Fibroblast of peridontal ligament (primary cell): Measurements from ENCODE around the gene IFITM2.
A peak's percentile ranks its signal among the peaks of the same experiment; 100 is the strongest.

Experiments used
- DNase-seq: peaks from one replicate; pipeline ENCODE4 v3.0.0-alpha.2; 2010; ENCODE audit errors: extremely low read depth

The IFITM2 gene

GRCh38 chr11:293271-293851, 14.3 kb upstream of the IFITM2 start:
- no peak for DNase-seq

- DNase-seq = no peak
Measured at GRCh38 chr11:293852-294661, 13.6 kb upstream of the IFITM2 start.

GRCh38 chr11:294780-295179, 12.8 kb upstream of the IFITM2 start:
- no peak for DNase-seq

- no peak for DNase-seq
Measured at GRCh38 chr11:295351-296170, 12.1 kb upstream of the IFITM2 start.

DNA sequence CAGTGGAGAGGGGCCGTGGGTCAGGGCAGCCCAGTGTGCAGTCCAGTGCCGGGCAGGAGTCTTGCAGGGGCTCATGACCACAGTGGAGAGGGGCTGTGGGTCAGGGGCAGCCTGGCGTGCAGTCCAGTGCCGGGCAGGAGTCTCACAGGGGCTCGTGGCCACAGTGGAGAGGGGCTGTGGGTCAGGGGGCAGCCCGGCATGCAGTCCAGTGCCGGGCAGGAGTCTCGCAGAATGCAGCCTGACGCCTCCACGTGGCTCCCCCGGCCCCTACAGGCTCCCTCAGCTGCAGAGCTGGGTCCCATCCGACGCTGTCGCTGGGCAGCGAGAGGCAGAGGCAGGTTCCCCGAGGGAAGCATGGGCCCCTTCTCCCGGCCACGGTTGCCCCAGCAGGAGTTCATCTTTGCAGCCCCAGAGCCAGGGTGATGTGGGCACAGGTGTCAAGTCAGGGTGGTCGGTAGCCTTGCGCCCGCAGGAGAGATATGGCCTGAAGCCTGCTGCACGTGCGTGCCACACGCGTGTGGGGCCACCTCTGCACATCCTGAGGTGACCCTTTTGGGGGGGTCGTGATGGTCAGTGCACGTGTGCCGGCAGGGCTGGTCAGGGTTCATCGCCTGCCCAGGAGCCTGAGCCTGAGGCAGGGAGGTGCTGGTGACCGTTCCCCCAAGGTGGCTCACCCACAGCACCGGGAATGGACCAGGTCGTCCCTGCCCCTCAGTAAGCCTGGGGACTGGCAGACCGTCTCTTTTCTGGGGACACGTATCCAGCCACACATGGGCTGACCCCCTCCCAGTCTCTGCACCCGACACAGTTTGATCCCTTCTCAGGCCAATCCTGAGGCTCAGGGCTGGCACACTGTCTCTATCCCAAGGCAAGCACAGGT, 11.2 kb upstream of the IFITM2 start:
- no peak for DNase-seq

DNA sequence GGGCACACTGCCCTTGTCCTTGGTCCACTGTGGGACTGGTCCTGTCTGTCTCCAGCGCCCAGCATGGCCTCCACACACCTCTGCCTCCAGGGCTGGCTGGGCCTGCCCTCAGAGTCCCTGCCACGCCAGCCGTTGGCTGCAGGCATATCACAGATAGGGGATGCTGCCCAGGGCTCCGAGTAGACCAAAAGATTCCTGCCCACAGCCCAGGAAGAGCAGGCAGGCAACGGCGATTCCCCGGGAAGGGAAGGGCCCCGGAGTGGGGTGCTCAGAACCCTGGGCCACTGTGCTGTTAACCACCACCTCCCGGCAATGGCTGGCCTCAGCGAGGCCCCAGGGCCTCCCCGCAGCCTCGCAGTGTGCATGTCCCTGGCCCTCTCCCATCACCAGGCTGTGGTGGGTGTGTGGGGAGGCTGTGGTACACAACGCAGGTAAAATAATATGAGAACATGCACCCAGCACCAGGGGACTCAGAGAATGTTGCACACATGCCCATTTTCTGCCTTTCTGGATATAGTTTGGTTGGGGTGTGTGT, 10.5 kb upstream of the IFITM2 start:
- DNase-seq = no peak

GRCh38 chr11:297586-298405, 9.8 kb upstream of the IFITM2 start:
- DNase-seq = peak; percentile 60

DNA sequence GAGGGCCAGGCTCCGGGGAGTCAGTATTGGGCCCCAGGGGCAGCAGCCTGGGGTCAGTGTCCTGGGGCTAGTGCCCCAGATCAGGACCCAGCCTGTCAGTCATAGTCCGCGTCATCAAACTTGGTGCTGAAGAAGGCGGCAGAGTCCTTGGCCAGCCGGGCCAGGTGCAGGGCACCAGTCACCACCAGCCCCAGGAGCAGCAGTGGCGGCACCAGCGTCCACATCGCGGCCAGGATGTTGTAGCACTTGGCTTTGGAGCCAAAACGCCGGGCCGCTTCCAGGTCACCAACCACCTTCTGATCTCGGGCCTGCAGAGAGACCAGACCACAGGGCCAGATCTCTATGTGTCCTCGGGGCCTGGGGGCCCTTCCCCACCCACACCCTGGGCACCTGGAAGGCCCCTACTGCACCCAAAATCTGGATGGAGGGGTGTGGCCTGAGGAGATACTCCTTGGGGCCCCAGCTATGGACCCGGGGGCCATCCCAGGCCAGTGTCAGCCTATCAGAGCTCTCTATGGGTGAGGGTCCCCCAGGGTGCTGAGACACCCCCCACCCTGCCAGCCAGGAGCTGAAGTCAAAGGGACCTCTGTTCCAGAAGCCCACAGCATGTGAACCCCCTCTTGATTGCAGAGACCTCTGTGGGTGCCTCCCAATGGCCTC, 9.1 kb upstream of the IFITM2 start:
- DNase-seq = no peak

- no peak for DNase-seq
Measured at GRCh38 chr11:299081-299891, 8.3 kb upstream of the IFITM2 start, which contains the start of gene IFITM5. Gene IFITM5 (minus strand): TSS chr11:299526. CDS start chr11:299490, 36 bp downstream.

DNA sequence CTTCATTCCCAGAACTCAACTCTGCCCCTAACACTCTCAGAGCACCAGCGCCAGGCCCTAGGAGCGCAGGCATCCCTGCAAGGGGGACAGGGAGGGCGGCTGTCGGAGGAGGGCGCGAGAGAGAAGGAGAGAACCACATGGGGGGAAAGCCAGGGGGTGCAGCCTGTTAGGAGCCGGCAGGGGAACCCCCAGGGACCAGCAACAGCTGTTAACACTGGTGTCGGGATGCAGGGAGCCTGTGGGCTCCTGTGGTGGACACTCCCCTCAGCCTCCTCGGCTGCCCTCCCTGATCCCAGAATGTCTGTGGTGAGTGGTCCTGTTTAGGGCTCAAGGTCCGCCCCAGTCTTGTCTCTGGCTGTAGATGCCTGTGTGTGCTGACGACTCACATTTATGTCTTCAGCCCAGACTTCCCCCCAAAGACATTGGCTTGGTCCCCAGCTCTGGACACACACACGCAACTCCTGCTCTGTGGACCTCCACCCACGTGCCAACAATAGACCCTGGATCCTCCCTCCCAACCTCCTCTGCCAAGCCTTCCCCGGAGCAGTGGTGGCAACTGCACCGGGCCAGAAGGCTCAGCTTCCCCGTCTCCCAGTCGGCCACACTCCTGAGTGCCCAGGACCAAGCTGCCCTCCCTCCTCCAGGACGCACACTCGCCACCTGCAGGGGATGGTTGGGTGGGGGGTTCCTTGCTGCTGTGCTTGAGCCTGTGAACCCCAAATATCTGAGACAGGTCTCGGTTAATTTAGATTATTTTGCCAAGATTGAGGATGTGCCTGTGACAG, 7.5 kb upstream of the IFITM2 start:
- DNase-seq = no peak

DNA sequence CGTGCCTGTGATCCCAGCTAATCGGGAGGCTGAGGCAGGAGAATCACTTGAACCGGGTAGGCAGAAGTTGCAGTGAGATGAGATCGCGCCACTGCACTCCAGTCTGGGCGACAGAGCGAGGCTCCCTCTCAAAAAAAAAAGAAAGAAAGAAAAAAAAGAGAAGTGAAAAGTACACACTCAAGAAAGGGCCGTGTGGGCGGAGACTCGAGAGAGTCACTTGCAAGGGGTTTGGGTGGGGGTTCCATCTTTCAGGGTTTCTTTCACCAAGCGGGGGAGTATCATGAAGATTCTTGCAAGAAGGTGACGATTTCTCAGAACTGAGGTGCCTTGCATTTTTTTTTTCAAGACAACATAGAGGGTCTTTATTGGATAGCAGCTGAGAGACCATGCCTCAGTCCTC, 4.3 kb upstream of the IFITM2 start:
- no peak for DNase-seq

DNA sequence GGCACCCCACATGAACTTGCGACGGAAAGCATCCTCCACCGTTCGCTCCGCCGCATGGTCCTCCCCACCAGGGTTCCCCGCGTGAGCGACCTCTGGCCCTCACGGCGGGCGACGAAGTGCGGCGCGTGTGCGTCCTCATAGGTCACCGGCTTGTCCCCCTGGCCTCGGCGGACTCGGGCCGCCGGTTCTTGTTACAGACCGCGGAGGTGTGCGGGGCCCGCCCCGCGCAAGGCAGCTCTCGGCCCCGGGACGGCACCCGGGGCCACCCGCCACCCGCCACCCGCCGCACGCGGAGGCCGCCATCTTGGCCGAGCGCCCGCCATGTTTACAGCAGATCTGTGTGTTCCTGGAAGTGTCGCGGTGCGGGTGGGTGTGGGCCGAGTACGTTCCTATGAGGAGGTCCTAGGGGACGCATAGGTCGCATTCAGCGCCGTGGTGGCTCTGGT, 3.5 kb upstream of the IFITM2 start:
- no peak for DNase-seq

DNA sequence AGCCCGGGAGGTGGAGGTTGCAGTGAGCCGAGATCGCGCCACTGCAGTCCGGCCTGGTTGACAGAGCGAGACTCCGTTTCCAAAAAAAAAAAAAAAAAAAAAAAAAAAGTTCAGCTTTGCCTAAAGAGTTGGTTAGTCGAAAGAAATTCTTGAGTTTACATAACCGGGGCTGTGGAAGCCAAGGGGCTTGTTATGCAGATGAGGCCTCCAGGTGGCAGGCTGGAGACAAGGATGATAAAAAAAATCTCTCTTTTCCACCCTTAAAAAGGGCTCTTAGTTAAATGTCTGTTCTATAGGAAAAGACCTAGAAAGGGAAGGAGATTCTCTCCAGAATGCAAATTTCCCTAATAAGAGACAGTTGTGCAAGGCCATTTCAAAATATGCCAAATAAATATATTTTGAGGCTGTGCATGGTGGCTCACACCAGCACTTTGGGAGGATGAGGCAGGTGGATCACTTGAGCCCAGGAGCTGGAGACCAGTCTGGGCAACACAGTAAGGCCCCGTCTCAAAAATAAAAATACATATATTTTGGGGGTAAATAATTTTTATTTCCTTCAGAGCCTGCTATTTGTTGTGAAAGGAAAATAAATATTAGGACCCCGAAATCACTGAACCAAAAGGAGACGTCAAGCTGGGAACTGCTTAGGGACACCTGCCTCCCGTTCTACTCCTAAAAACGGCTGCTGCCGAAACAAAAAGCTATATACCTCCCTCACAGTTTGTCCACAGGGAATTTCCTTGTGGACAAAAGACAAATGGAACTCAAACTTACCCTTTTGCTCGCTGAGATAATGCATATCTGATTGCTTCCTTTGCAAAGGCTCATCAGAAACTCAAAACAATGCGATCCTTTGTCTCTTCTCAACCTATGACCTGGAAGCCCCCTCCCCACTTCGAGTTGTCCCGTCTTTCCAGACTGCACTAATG, 2.4 kb upstream of the IFITM2 start:
- DNase-seq = peak; percentile 88

- DNase-seq = no peak
Measured at GRCh38 chr11:305844-306211, 1.8 kb upstream of the IFITM2 start.

DNA sequence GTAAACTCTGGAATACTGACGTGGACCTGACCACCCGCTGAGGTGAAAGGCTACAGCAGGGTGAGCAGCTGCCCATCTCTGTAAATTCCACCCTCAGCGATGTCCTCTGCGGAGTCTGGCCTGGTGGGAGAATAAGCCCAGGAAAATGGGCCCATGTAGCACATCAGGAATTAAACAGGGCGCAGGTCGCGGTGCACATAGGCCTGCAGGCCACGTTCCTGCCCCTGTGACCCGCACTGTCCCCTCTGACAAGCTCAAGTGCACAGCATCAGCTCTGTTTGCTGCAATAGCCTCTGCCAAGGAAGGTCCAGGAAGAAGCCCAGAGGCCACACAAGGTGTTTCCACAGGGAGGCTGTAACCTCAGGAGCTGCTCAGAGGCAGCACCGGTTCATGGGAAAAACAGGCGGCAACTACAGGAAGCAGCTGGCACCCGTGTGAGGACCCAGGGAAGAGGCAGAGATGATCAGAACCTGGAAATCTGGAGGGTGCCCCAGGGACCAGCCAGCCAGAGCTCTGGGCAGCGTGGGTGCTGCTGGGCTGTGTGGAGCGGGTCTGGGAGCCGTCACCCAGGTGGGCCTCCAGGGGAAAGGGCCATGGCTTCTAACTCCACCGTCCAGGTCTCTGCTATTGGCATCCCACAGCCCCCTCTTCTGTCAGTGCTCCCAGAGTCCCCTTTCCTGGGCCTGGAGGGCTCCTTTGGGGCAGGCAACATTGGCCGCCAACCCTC, 808 bp upstream of the IFITM2 start:
- no peak for DNase-seq
